G401.6 (cell line): Measurements from ENCODE around the gene SLC6A18.

Source experiments
- FAIRE-seq: peaks from 2 replicates; lab custom pipeline; 2012; peaks lifted over from hg19 to GRCh38; lab: Jason Lieb, UNC

SLC6A18 gene

GRCh38 chr5:1186351-1187233 is 38.6 kb upstream of the SLC6A18 start:
- FAIRE-seq: no peak

- FAIRE-seq: no peak
These were observed 37.8 kb upstream of the SLC6A18 start for GRCh38 chr5:1187234-1187949.

- FAIRE-seq: no peak
These were observed 37.2 kb upstream of the SLC6A18 start for GRCh38 chr5:1187950-1188334.

GRCh38 chr5:1188464-1188863 is 36.7 kb upstream of the SLC6A18 start:
- FAIRE-seq: no peak

GRCh38 chr5:1189269-1189668 is 35.9 kb upstream of the SLC6A18 start:
- no peak for FAIRE-seq

- FAIRE-seq: no peak
These were observed 34.9 kb upstream of the SLC6A18 start for GRCh38 chr5:1190278-1190677.

GRCh38 chr5:1190837-1191239 is 34.3 kb upstream of the SLC6A18 start:
- no peak for FAIRE-seq

- no peak for FAIRE-seq
These were observed 32.1 kb upstream of the SLC6A18 start for GRCh38 chr5:1192971-1193590.

GRCh38 chr5:1193591-1193985 is 31.6 kb upstream of the SLC6A18 start:
- no peak for FAIRE-seq

- no peak for FAIRE-seq
These were observed 30.8 kb upstream of the SLC6A18 start for GRCh38 chr5:1194378-1194777.

GRCh38 chr5:1195439-1195838 is 29.7 kb upstream of the SLC6A18 start:
- FAIRE-seq: no peak

- FAIRE-seq: no peak
These were observed 29.3 kb upstream of the SLC6A18 start for GRCh38 chr5:1195916-1196315.

- FAIRE-seq: no peak
These were observed 28.6 kb upstream of the SLC6A18 start for GRCh38 chr5:1196562-1196961.

GRCh38 chr5:1197876-1198666 is 27.1 kb upstream of the SLC6A18 start:
- FAIRE-seq: no peak

- no peak for FAIRE-seq
These were observed 25.9 kb upstream of the SLC6A18 start for GRCh38 chr5:1199340-1199648.

- FAIRE-seq: no peak
These were observed 25.3 kb upstream of the SLC6A18 start for GRCh38 chr5:1199649-1200494.

GRCh38 chr5:1200495-1201326 is 24.5 kb upstream of the SLC6A18 start:
- FAIRE-seq: no peak

GRCh38 chr5:1201327-1202025 is 23.7 kb upstream of the SLC6A18 start, which contains the start of gene SLC6A19:
TSS of gene SLC6A19 (plus strand) at chr5:1201595. CDS start at chr5:1201651, 56 bp downstream.
- FAIRE-seq: no peak

GRCh38 chr5:1202026-1202797 is 23.0 kb upstream of the SLC6A18 start:
- FAIRE-seq: no peak
